ENCODE measurements around the gene PLEKHN1.
"Not testable (repeated sequence)": the region's sequence is repeated elsewhere in the genome, so short reads cannot be mapped to it uniquely, and the experiment has no call there.

The PLEKHN1 gene

GRCh38 chr1:994546-994945 is 28.3 kb downstream of the PLEKHN1 start:
- not testable (repeated sequence) for DNase-seq (ENCODE audit: low read depth)

GRCh38 chr1:995665-996633 is 29.7 kb downstream of the PLEKHN1 start:
- no peak for DNase-seq (ENCODE audit: low read depth)

- no peak for DNase-seq (ENCODE audit: low read depth)
These were observed 30.8 kb downstream of the PLEKHN1 start for GRCh38 chr1:996851-997712.

- DNase-seq (ENCODE audit: low read depth), result no peak
These were observed 31.4 kb downstream of the PLEKHN1 start for GRCh38 chr1:997713-997992.

- DNase-seq (ENCODE audit: low read depth), result no peak
These were observed 31.9 kb downstream of the PLEKHN1 start for GRCh38 chr1:997993-998744.

GRCh38 chr1:998745-998994 is 32.4 kb downstream of the PLEKHN1 start:
- DNase-seq (ENCODE audit: low read depth), result no peak

GRCh38 chr1:998995-999724 is 32.9 kb downstream of the PLEKHN1 start:
- no peak for DNase-seq (ENCODE audit: low read depth)

GRCh38 chr1:999725-1000356 is 33.6 kb downstream of the PLEKHN1 start, which contains the start of gene HES4:
TSS of gene HES4 (minus strand) at chr1:1000097. CDS start at chr1:999973, 124 bp downstream.
- peak; percentile 85 for DNase-seq (ENCODE audit: low read depth)

- DNase-seq (ENCODE audit: low read depth), result peak; percentile 79
These were observed 34.2 kb downstream of the PLEKHN1 start for GRCh38 chr1:1000357-1001056.

- no peak for DNase-seq (ENCODE audit: low read depth)
These were observed 34.9 kb downstream of the PLEKHN1 start for GRCh38 chr1:1001057-1001783.

- no peak for DNase-seq (ENCODE audit: low read depth)
These were observed 37.5 kb downstream of the PLEKHN1 start for GRCh38 chr1:1003618-1004419.

GRCh38 chr1:1004420-1004779 is 38.1 kb downstream of the PLEKHN1 start:
- DNase-seq (ENCODE audit: low read depth), result no peak

- DNase-seq (ENCODE audit: low read depth), result no peak
These were observed 38.8 kb downstream of the PLEKHN1 start for GRCh38 chr1:1004780-1005697.

GRCh38 chr1:1005774-1006304 is 39.6 kb downstream of the PLEKHN1 start:
- DNase-seq (ENCODE audit: low read depth), result no peak

- no peak for DNase-seq (ENCODE audit: low read depth)
These were observed 40.2 kb downstream of the PLEKHN1 start for GRCh38 chr1:1006305-1007159.

GRCh38 chr1:1010131-1010530 is 43.8 kb downstream of the PLEKHN1 start:
- DNase-seq (ENCODE audit: low read depth), result not testable (repeated sequence)

- DNase-seq (ENCODE audit: low read depth), result no peak
These were observed 45.2 kb downstream of the PLEKHN1 start for GRCh38 chr1:1011396-1011949.

Measured in fibroblast of gingiva (primary cell).